HL-60 (cell line): ENCODE results near the gene AMACR.

Experiments used
- DNase-seq, 2 experiments: peaks; one replicate each; pipeline ENCODE4 v3.0.0-alpha.2; 2010 to 2020; ENCODE audit warnings: low read depth in 1 of 2, low spot score in 1 of 2
- H3K27ac ChIP-seq: fragments of 250-450 bp; sonication (Bioruptor Pico); replicated peaks from 2 replicates; pipeline ENCODE4 v1.5.1; 2020; ENCODE audit warnings: mild to moderate bottlenecking, moderate library complexity
- H3K27me3 ChIP-seq: fragments of 250-450 bp; sonication (Bioruptor Pico); 2 replicates; pipeline ENCODE4 v1.5.1; 2021; ENCODE audit warnings: mild to moderate bottlenecking, moderate library complexity; ENCODE audit not compliant: insufficient read depth, poor library complexity, severe bottlenecking
- H3K4me3 ChIP-seq: replicated peaks from 2 replicates; pipeline ENCODE4 v1.5.1; 2011; ENCODE audit warnings: mild to moderate bottlenecking, control low read depth, low read length; ENCODE audit not compliant: insufficient read depth
- CTCF ChIP-seq: IDR thresholded peaks from one replicate; pipeline ENCODE4 v1.5.1; 2011; ENCODE audit warnings: low read length, control low read depth, inconsistent platforms; ENCODE audit not compliant: insufficient read depth
- GABPA ChIP-seq: IDR thresholded peaks from 2 replicates; pipeline ENCODE4 v1.6.1; 2012; ENCODE audit warnings: low read depth
- POLR2AphosphoS5 ChIP-seq: IDR thresholded peaks from 2 replicates; pipeline ENCODE4 v1.6.1; 2012; ENCODE audit warnings: low read depth
- REST ChIP-seq: IDR thresholded peaks from 2 replicates; pipeline ENCODE4 v1.6.1; 2012; ENCODE audit warnings: low read depth; ENCODE audit not compliant: insufficient replicate concordance
- SPI1 ChIP-seq: IDR thresholded peaks from 2 replicates; pipeline ENCODE4 v1.6.1; 2012; ENCODE audit warnings: low read depth, mild to moderate bottlenecking, borderline replicate concordance
- long read RNA-seq: library from polyadenylated mRNA; unstranded; transcript quantifications from one replicate; pipeline ENCODE4 v2.0.0, GENCODE V29; 2020

AMACR gene
- long read RNA-seq, full-length matches to known transcripts = 78 of 79 reads
- long read RNA-seq, partial matches to known transcripts = 0 of 79 reads
- long read RNA-seq, other reads (novel, unspliced or antisense) = 1 of 79 reads

GRCh38 chr5:34007621-34008600, at the start of gene AMACR:
AMACR (minus strand) TSS chr5:34008050; CDS start chr5:34008019, 31 bp downstream.
- H3K4me3 ChIP-seq = peak within 1 kb of the TSS; percentile 76
- H3K27me3 ChIP-seq = no peaks in the 10 kb centered on the region
- DNase-seq = peak; percentile 72 to 93
- peak within 1 kb of the TSS; percentile 98 for H3K27ac ChIP-seq
- TF ChIP-seq GABPA = no peak
- peak; percentile 91 for TF ChIP-seq POLR2AphosphoS5
- TF ChIP-seq REST = peak; percentile 65

- no peak overlapping the region for H3K4me3 ChIP-seq
- no peak for TF ChIP-seq REST
- TF ChIP-seq CTCF = no peak
- no peak for TF ChIP-seq GABPA
- TF ChIP-seq SPI1 = no peak
- TF ChIP-seq POLR2AphosphoS5 = no peak
Observed at GRCh38 chr5:34057569-34057968, 49.7 kb upstream of the AMACR start.

GRCh38 chr5:34057118-34057517, 49.3 kb upstream of the AMACR start:
- H3K27ac ChIP-seq = no peak overlapping the region
- TF ChIP-seq REST (no peak), GABPA (no peak), SPI1 (no peak), POLR2AphosphoS5 (no peak)
- H3K4me3 ChIP-seq = no peak overlapping the region
- H3K27me3 ChIP-seq = no peaks in the 10 kb centered on the region
- DNase-seq = no peak

More at GRCh38 chr5:34057569-34057968, 49.7 kb upstream of the AMACR start:
- no peak for DNase-seq
- Histone ChIP-seq H3K27ac (no peak overlapping the region), H3K27me3 (no peaks in the 10 kb centered on the region)

GRCh38 chr5:34055667-34056066, 47.8 kb upstream of the AMACR start:
- Histone ChIP-seq H3K27me3 (no peaks in the 10 kb centered on the region), H3K27ac (no peak overlapping the region), H3K4me3 (no peak overlapping the region)
- DNase-seq = no peak
- TF ChIP-seq POLR2AphosphoS5 (no peak), GABPA (no peak), CTCF (no peak), SPI1 (no peak), REST (no peak)
